HG02623 (cell line): ENCODE results near the gene PDE3B.
"Not testable (repeated sequence)": the region's sequence is repeated elsewhere in the genome, so short reads cannot be mapped to it uniquely, and the experiment has no call there.

Experiments used
- ATAC-seq: cut with Tn5 transposase; IDR thresholded peaks from one replicate; pipeline ENCODE4 v1.9.1; 2021; ENCODE audit warnings: moderate library complexity; ENCODE audit not compliant: unreplicated experiment

The PDE3B gene

DNA sequence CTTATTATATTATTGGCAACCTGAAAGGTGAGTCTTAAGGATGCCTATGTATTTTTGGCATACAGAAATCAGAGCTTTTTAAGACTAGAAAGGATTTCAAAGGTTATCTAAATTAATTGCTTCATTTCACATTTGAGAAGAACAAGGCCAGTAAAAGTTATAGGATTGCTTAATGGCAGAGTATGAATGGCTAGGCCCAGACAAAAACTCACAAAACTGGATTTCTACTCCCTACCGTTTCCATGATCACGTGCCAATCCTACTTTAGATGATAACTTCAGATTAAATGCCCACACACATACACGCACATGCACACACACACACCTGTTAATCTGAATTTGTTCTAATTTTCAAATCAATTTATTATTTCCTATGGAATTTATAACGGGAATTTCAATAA lies 1.8 kb upstream of the PDE3B start:
- no peak for ATAC-seq

DNA sequence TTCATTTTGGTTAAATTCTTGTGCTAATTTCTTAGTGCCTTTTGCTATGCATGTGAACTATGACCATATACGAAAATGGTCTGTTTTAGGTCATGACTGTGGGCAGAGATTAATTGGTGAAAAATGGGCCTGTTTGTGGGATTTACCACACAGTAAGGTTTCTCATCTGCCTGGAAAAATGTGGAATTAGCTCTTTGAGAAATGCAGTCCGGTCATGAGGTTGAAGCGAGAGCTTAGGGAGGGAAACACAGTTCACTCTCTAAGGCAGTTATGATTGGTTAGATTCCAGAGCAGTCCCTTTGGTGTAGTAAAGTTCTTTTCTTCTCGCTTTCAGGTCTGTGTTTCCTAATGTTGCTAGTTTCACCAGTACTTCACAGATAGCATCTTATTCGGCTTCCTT lies 1.2 kb upstream of the PDE3B start:
- no peak for ATAC-seq

DNA sequence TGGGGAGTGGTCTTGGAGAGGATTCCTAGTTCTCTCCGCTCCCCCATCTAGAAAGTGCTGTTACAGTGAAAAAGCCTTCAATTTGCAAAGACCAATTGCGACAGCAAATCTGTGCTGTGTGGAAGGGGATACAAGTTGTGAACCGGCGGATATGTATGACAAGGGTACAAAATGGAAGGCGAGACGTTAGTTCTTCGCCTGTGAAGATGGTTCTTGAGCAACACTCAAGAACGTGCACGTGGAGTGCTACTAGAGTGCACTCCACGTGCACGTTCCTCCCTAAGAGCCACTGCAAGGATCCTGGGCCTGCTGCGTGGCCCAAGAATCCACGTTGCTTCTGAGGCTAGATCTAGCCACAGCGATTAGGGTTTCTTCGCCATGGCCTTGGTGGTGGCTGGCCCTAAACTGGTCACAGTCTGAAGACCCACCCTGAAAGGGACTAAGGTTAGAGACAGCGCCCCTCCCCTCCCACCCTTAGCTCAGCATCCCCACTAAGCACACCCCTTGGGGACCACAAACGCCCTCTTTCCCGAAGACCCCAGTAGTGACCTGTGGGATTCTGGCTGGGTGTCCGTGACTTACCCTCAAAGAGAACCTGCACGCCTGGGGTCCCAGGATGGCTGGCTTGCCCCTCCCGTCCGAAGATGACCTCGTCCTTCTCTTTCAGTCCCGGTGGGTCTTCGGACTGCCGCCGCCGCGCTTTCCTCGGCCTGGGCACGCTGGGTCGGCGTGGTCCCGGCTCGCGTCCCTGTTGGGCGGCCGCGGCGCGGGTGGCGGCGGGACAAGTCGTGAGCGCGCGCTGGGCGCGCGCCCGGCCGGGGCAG lies 519 bp upstream of the PDE3B start:
- no peak for ATAC-seq

DNA sequence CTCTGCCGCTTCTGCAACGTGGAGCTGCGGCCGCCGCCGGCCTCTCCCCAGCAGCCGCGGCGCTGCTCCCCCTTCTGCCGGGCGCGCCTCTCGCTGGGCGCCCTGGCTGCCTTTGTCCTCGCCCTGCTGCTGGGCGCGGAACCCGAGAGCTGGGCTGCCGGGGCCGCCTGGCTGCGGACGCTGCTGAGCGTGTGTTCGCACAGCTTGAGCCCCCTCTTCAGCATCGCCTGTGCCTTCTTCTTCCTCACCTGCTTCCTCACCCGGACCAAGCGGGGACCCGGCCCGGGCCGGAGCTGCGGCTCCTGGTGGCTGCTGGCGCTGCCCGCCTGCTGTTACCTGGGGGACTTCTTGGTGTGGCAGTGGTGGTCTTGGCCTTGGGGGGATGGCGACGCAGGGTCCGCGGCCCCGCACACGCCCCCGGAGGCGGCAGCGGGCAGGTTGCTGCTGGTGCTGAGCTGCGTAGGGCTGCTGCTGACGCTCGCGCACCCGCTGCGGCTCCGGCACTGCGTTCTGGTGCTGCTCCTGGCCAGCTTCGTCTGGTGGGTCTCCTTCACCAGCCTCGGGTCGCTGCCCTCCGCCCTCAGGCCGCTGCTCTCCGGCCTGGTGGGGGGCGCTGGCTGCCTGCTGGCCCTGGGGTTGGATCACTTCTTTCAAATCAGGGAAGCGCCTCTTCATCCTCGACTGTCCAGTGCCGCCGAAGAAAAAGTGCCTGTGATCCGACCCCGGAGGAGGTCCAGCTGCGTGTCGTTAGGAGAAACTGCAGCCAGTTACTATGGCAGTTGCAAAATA lies 816 bp downstream of the PDE3B start:
- peak; percentile 60 for ATAC-seq

DNA sequence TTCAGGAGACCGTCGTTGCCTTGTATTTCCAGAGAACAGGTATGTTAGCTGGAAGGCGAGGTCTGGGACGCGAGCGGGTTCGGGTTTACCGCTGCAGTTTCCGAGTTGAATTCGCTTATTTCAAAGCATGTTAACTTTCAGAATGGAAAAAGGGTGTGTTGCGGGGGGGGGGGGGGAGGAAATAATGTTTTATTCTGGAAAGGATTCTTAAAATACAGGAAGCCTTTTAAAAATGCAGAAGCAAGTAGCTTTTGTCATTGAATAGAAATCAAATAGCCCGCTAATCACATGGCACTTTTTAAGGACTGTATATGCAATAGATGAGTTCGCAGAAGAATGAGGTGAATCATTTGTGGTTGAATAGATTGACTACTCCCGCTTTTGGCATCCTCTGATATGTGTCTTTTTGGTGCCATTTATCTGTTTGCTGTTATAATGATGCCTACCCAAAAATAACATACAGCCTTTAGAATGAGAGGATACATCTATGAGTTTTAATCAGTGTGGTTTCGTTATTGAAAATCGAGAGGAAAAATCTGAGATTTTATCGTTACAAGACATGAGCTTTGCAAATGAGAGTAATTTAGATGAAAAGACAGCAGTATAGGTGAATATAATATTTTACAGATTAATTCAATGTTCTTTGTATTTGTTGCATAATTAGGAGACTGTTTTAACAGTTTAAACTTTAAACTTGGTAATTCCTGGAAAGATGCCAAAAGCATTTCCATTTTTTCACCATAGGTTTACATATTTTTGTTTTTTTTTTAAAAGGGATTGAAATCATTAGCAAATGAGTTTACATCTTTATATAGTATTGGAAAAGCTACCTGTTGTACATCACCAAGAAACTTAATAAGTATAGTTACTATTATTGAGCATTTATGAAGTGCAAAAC lies 1.7 kb downstream of the PDE3B start:
- ATAC-seq = no peak

DNA sequence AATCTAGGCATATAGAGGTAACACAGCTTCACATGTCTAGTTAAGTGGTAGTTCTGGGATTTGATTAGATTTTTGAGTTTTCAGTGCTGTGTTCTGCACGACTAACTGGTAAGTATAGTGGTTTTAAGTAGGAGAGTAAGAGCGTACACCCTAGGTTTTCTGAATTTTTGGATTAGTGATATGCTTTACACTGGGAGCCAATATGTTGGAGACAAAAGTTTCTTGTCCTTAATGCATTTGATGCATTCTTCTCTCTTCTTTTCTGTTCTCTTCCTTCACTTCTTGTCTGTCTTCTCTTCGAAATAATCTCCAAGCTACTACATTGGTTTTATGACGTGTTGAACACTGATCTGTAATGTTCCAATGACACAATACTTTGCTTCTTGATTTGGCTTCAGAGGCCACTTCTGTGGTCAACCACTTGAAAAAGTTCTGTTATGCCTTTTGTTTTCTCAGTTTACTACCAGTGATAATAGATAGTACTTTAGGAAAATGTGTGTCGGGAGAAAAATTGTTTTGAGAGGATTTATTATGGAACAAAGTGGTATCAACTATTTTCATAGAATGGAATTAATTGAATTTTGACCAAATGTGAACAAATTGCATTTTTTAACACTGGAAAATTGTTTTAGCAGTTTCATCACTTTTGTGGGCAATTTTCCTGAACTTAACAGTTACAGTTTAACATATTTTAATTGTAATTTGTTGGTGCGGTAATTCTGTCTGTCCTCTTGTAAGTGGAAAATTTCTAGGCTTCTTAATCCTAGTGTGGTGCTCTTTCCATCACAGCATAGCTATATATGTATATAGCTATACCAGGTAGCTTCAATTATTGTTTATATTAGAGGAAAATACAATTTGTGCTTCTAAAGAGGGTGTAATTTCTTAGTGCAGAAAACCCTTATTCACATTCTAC lies 2.6 kb downstream of the PDE3B start:
- ATAC-seq = no peak

DNA sequence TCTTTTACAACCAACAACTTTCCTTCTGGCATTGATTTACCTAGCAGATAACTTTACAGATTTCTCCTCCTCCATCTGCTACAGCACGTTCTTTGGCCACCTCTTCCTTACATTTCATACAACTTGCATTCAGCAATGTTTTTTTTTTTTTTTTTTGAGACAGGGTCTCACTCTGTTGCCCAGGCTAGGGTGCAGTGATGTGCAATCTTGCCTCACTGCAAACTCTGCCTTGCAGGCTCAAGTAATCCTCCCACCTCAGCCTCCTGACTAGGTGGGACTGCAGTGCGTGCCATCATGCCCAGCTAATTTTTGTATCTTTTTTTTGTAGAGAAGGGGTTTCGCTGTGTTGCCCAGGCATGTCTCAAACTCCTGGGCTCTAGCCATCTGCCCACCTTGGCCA lies 6.5 kb downstream of the PDE3B start:
- no peak for ATAC-seq

DNA sequence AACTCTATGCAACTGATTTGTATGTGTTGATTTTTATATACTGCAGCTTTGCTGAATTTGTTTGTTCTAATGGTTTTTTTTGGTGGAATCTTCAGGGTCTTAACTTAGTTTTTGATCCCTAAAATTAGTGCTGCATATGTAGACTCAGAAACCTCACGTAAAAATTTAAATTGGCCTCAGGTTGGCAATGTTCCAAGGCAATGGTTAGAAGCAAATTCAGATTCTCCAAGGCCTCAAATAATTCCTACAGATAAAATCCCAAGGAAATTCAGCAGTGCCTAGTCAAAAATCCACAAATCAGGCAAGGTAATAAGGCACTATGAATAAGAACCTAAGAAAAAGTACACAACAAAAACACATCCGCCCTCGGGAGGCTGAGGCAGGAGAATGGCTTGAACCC lies 9.5 kb downstream of the PDE3B start:
- ATAC-seq = no peak

DNA sequence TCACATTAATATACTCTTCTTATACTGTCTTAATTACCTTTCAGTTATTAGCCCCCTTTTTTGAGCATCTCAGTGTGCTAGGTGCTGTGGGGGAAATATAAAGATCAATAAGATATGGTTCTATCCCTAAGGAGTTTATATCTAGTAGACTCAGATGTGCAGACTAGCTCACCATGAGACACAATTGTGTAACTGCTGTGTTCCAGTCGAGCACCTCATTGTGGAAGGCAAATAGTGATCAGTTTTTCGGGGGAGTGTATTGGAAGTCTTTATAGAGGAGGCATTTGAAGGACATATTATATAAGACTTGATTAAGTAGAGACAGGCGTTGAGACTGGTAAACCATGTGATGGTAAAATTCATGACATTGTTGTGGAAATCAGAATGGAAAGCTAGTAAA lies 11.8 kb downstream of the PDE3B start:
- ATAC-seq = no peak

DNA sequence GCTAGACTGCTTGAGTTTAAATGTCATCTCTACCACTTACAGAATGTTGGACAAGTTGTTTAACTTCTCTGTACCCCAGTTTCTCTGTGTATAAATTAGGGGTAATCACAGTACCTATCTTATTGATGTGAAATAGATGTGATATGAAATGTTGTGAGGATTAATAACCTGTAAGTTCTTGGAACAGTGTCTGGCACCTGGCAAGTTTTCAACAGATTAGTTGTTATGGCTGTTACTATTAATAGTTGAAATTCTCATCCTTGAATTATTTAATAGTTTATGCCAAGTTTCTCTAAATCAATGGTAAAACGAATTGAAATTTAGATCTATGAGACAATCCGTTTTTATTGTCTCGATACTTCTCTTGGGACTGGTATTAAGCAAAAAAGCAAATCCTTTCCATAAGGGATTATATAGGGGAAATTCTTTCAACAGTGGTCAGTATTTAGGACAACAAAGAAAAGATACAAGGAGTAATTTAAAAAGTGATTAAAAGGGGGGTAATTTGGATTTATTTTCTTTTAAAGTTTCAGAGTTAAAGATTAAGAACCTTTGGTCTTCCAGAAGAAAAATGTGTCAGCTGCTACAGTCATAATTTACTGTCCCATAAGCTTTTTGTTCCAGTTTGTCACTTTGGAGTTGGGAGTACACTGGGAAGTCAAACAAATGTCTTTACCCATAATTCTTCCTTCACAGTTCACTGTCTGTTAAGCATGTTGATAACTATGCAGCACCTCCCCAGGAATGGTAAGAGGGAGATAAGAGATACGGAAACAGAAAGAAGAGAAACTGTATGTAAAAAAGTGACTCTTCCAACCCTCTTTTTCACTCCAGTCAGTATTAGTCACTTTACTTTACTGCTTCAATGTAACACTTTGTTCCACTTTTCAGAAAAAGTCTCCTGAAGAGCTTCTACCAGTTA lies 13.2 kb downstream of the PDE3B start:
- ATAC-seq = no peak

DNA sequence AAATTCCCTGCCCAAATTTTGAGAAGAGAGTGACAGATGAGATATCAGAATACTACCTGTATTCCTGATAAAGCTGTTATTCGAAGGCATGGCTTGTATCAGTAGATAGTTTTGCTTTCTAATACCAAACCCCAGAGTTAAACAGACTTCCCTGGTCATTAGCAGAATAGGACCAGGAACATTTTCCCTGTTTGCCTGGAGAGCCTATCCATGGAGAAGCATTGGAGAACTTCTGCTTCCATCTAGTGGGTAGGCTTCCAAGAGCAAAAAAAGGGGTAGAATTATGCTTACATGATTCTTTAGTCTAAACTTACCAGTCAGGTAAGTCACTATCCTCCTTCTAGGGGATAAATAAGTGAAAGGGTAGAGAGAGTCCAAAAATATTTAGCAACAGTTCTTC lies 14.2 kb downstream of the PDE3B start:
- no peak for ATAC-seq

DNA sequence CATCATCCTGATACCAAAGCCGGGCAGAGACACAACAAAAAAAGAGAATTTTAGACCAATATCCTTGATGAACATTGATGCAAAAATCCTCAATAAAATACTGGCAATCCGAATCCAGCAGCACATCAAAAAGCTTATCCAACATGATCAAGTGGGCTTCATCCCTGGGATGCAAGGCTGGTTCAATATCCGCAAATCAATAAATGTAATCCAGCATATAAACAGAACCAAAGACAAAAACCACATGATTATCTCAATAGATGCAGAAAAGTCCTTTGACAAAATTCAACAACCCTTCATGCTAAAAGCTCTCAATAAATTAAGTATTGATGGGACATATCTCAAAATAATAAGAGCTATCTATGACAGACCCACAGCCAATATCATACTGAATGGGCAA lies 21.3 kb downstream of the PDE3B start:
- ATAC-seq = not testable (repeated sequence)

DNA sequence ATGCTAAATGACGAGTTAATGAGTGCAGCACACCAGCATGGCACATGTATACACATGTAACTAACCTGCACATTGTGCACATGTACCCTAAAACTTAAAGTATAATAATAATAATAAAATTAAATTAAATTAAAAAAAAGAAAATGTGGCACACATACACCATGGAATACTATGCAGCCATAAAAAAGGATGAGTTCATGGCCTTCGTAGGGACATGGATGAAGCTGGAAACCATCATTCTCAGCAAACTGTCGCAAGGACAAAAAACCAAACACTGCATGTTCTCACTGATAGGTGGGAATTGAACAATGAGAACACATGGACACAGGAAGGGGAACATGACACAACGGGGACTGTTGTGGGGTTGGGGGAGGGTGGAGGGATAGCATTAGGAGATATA lies 23.7 kb downstream of the PDE3B start:
- not testable (repeated sequence) for ATAC-seq

DNA sequence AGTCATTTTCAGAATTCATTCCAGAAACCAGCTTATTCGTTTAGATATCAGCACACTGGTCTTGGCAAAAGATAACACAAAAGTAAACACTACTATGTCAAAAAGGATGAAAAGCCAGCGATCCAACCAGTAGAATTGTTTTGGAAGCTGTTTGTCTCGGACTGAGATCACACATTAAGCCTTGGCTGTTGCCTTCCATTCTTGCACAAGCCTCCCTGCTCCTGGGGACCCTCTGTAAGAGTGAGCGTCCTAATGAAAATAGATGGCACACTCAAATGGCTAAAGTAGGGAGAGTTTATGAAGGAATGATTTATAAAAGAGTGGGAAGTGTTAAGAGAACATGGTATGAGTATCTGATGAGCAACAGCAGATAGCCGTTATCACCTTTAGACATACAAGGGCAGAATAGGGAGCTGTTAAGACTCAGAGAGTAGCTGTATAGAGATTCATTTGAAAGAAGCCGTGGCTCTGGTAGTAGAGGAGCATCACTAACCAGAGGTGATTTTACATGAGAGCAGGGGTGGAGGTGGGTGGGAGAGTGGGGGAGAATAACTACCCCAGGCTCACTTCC lies 25.2 kb downstream of the PDE3B start:
- no peak for ATAC-seq

DNA sequence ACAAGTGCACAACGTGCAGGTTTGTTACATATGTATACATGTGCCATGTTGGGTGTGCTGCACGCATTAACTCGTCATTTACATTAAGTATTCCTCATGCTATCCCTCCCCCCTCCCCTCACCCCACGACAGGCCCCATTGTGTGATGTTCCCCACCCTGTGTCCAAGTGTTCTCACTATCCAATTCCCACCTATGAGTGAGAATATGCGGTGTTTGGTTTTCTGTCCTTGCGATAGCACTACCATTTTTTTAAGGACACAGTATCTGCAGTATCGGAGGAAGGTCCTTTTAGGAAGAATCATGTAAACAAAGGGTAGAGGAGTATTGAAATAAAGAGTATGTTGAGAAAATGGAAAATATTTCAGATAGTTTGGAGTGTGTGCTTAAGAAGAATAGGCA lies 25.9 kb downstream of the PDE3B start:
- no peak for ATAC-seq

DNA sequence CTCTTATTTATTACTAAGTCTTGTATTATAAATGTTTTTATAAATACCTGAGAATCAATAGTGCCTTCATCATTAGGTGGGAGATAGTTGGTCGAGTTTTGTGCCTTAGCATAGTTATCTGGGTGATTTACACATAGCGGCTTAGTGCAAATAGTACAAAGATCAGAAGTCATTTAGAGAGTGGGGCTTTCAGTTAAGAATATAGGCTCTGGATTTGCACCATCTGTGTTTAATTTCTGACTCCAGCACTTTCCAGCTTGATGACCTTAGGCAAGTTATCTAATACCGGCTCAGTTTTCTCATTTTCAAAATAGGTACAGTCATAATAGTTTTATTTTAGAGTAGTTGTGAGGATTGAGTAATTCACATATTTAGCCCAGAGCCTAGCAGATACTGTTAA lies 26.4 kb downstream of the PDE3B start:
- no peak for ATAC-seq

DNA sequence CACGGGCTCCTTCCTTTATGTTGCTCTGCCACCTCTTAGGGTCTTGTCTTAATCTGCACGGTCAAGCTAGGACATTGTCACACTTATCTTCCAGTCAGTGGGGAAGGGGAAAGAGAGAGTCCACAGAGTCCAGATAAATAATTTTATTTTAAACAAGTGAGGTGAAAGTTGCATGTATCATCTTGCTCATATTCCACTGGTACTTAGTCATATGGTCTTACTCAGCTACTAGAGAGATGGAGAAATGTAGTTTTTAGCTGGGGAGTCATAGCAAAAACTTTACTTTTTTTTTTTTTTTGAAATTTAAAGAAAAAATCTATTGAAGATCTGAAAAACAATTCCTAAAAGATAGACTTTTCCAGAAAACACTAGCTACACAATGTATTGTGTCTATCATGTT lies 29.0 kb downstream of the PDE3B start:
- no peak for ATAC-seq

DNA sequence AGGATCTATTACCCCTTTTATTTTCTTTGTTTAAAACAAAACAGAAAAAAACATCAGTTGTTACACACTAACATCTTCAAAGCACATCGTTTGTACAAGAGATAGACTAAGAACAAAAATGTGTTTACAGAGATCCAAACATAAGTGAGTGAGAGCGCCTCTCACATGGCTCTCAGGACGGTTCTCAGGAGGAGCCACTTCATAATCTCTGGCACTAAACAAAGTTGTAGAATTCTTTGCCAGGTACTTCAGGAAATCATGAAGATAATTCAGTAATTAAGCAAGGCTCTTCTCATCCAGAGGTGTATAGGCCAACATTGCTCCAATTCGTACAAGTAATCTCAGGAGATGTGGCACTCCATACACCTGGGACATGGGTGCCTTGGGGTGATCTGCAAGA lies 29.8 kb downstream of the PDE3B start:
- ATAC-seq = no peak

DNA sequence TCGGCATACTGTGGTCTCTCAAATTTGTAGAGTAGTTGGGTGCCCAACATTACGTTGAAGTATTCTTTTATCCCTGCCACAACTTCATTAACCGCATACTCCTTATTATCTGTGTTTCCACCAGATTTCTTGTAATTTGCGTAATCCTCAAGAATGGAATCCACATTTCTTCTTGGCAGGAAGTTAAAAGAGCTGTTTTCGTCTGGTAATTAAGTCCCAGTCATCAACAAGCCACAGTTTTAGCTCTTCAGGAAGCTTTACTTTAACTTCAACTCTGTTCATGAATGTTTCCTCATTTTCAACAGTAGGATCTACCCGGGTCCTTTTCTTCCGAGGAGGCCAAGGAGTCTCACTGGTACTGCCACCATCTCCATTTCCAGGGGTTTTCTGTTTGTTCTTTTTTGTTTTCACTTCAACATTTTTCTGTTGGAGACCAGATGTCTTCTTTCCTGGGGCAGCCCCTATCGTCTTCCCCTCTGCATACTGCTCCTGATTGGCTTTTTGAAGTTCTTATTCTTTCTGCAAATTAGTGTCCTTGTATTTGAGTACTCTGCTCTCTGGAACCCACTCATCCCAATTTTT lies 30.3 kb downstream of the PDE3B start:
- no peak for ATAC-seq
